Stimulated activated CD4-positive, alpha-beta T cell treated with anti-CD3 and anti-CD28 coated beads, Interleukin-4, amount 100 ng/mL, for 48 hours (primary cell): ENCODE measurements around the gene ADSS1.

Source experiments
- DNase-seq, 2 donors: peaks; one replicate each; pipeline ENCODE4 v3.0.0-alpha.2; 2020; ENCODE audit warnings: low read depth in 2 of 2

ADSS1 gene

DNA sequence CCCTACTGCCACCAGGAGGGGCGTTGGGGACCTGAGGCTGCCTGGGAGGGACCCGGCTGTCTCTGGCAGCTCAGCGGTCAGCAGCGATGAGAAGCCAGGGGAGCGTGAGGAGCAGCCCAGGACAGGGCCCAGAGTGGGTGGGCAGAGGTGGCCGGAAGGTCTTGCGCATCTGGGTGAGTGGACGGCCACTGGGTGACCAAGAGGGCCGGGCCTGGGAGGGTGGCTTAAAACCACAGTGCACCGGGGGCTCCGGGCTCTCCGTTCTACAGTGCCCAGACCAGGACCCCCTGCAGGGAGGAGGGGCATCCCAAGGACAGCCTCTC lies 24.6 kb upstream of the ADSS1 start:
- no peak for DNase-seq

DNA sequence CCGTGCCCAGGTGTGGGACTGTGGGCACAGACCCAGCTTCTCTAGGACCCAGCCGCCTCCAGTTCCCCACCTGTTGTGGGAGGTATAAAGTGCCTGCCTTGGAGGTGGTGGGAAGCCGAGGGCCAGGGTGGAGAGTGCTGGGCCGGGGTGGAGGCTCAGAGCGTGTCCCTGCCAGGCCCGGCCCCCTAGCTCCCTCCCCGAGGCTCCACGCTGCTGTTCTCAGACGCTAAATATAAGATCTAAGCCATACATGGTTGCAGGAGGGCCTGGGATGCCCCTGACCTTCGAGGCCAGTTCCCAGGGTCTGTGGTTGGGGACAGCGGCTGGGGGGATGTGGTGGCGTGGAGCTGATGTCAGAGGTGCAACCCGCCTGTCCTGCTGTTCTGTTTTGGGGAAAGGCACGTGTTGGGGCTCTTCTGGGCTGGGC lies 23.8 kb upstream of the ADSS1 start:
- DNase-seq = no peak

DNA sequence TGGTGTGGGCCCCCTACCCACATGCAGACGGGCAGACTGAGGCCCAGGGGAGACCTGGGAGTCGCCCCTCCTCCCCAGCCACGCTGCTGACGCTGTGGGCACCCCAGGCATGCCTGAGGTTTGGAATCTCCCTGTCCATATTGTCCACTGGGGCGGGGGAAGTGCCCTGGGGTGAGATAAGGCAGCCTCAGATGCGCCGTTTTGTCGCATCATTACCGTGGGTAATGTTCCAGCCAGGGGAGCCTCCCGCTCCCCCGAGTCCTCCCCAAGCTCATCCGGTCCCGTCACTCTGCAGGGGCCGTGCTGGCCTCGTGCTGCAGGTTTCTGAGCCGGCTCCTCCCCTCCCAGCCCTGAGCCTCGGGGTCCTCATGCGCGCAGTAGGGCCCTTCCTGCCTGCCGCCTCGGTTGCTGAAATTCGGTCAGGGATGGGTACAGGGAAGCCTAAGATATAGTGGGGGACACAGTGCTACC lies 23.2 kb upstream of the ADSS1 start:
- DNase-seq = no peak

DNA sequence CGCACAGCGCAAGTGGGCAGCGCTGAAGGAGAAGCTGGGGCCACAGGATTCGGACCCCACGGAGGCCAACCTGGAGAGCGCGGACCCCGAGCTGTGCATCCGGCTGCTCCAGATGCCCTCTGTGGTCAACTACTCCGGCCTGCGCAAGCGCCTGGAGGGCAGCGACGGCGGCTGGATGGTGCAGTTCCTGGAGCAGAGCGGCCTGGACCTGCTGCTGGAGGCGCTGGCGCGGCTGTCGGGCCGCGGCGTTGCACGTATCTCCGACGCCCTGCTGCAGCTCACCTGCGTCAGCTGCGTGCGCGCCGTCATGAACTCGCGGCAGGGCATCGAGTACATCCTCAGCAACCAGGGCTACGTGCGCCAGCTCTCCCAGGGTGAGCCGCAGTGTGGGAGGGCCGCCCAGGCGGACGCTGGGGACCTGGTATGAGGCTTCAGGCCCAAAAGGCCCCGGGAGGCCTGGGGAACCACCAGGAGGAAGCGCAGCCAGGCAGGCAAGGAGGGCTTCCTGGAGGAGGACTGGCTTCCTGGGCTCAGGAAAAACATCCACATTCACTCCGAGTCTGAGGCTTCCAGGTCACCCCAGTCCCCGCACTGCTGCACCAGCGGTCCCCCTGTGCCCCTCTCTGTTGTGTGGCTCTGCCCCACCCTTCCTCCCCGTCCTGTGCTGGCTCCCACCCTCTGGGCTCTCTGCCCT lies 22.5 kb upstream of the ADSS1 start:
- DNase-seq = no peak

DNA sequence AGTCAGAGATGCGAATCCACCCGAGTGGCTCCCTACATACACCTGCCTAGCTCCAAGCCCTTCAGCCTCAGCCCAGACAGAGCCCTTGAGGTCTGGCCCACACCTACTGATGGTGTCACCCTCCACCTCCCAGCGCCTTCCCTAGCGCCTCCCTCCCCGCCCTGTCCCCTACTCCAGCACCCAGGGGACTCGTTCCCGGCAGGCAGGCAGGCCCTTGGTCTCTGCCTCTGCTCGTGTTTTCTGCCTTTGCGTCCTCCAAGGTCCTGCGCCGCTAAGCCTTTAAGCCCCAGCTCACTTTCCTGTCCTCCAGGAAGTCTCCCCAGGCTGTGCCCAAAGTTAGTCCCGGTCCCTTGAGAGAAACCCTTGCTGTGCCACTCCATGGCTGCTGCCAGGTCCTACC lies 21.9 kb upstream of the ADSS1 start:
- DNase-seq = no peak

DNA sequence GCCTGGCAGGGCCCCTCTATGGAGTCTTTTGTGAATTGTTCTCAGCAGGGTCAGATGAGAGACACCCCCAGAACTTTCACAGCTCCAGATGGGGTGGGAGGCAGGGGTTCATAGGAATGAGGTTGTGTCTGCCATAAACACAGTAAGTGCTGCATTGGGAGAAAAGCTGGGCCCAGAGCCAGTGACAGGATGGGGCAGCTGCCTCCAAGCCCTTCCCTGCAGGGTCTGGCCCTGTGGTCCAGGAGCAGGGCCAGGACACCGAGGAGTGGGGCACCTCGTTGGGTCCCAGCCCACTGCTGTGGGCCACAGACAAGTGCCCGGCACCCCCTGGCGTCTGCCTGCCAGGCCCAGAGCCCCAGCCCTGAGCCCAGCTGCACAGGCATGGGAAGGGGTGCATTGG lies 21.4 kb upstream of the ADSS1 start:
- DNase-seq = no peak

DNA sequence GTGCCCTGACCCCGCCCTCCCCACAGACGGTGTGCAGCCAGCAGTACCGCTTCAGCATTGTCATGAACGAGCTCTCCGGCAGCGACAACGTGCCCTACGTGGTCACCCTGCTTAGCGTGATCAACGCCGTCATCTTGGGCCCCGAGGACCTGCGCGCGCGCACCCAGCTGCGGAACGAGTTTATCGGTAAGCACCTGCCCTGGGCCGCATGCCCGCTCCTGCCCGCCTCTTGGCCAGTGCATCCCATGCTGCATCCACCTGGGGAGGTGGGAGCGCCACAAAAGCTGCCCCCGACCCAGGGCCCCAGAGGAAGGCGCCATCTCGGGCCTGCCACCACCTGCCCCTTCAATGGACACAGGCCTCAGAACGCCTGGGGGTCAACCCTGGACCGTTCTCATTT lies 20.8 kb upstream of the ADSS1 start:
- DNase-seq = no peak

DNA sequence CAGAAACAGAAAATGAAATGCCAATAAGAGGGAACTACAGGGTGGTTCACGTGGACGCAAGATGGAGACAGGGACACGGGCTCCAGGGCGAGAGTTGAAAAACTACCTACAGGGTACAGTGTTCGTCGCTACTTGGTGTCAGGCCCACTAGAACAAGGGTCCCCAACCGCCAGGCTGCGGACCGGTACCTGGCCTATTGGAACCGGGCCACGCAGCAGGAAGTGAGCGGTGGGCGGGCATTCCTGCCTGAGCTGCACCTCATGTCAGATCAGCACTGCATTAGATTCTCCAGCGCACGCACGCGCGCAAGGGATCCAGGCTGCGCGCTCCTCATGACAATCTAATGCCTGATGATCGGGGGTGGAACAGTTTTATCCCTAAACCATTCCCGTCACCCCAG lies 19.8 kb upstream of the ADSS1 start:
- no peak for DNase-seq

DNA sequence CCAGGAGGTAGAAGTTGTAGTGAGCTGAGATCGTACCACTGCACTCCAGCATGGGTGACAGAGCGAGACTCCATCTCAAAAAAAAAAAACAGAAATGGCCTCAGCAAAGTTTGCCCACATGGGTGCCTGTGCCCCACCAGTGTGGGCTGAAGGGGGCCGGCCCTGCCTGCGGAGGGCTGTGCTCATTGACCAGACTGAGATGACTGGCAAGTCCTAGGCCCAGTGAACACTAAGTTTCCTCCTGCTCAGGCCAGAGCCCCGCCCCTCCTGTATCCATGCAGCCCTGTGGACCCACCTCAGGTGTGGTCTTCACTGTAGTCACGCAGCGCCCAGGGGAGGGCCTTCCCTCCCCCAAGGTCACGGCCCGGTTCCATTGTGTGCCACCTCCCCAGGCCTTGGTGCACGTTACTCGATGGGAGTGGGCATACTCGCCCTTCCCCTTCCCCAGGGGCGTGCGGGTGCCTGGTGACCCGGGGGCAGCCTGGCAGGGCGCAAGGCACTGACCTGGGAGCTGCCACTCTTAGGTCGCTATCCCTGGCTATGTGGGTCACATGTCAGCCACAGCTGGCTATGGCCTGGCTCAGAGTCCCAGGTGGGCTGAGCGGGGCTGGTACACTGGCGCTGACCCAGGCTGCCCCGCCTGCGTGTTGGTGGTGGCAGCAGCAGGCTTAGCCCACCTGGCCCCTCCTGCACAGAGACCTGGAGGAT lies 18.5 kb upstream of the ADSS1 start:
- DNase-seq = no peak

DNA sequence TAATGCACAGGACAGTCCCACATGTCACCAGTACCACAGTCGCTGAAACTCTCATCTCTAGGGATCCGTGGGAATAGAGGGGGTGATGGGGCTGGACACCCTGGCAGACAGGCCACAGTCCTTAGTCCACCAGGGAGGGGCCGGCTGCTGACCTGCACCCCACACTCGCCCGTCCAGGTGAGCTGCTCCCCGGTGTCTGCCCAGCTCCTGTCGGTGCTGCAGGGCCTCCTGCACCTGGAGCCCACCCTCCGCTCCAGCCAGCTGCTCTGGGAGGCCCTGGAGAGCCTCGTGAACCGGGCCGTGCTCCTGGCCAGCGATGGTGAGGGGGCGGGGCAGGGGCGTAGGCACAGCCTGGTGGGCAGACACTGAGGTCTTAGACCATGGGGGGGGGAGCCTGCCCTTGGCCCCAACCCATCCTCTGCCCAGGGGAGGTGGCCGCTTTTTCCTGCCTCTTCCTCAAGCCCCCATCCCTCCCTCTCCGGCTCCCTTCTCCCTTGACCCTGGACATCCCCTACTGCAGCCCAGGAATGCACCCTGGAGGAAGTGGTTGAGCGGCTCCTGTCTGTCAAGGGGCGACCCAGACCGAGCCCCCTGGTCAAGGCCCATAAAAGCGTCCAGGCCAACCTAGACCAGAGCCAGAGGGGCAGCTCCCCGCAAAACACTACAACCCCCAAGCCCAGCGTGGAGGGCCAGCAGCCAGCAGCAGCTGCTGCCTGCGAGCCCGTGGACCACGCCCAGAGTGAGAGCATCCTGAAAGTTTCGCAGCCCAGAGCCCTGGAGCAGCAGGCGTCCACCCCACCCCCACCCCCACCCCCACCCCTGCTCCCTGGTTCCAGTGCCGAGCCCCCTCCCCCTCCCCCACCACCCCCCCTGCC lies 17.1 kb upstream of the ADSS1 start:
- DNase-seq = no peak

DNA sequence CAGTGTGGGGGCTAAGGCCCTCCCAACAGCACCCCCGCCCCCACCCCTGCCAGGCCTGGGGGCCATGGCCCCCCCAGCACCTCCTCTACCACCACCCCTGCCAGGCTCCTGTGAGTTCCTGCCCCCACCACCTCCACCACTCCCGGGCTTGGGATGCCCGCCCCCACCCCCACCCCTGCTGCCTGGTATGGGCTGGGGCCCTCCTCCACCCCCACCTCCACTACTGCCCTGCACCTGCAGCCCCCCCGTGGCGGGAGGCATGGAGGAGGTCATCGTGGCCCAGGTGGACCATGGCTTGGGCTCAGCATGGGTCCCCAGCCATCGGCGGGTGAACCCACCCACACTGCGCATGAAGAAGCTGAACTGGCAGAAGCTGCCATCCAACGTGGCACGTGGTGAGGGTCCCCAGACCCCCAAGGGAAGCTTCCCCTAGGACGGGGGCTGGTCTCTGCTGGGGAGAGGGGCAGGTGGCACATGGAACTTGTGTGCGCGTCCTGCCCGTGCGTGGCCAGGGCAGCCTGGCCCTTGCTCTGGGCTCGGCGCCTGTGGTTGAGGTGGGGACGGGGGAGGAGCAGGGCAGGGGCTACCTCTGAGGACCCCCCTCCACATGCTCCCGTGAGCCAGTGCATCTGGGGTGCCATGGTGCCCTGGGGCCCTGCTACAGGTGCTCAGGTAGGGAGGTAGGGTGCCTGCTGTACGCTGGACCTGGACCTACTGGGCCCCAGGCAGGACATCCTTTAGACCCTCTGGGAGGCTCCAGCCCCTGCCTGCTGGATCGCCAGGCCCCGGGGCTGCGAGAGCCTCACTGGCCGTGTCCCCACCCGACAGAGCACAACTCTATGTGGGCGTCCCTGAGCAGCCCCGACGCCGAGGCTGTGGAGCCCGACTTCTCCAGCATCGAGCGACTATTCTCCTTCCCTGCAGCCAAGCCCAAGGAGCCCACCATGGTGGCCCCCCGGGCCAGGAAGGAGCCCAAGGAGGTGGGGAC lies 16.1 kb upstream of the ADSS1 start:
- no peak for DNase-seq

DNA sequence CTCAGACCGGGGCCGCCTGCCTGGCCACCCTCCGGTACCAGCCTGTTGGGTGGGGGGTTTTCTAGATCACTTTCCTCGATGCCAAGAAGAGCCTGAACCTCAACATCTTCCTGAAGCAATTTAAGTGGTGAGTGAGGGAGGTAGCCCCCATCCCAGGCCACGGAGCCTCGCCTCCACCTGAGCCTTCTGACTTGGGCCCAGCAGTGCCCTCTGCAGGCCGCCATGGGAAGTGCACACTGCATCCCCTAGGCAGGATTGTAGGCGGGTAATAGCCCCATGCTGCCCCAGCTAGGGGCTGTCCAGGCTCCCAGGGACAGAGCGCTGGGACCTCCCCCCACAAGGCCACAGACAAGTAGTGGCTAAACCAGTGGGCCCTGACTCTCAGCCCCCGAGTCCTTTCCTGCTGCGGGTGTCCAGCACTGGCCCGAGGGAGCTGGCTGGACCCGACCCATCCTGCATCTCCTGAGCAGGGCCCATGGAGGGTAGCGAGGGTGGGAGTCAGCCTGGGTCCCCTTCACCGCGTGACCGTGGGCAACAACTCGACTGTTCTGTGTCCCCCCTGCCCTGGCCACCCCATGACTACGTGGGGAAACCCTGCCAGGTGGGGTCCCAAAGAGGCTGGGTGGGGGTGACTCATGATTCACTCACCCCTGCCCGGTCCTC lies 15.3 kb upstream of the ADSS1 start:
- peak; percentile 64 to 66 for DNase-seq

DNA sequence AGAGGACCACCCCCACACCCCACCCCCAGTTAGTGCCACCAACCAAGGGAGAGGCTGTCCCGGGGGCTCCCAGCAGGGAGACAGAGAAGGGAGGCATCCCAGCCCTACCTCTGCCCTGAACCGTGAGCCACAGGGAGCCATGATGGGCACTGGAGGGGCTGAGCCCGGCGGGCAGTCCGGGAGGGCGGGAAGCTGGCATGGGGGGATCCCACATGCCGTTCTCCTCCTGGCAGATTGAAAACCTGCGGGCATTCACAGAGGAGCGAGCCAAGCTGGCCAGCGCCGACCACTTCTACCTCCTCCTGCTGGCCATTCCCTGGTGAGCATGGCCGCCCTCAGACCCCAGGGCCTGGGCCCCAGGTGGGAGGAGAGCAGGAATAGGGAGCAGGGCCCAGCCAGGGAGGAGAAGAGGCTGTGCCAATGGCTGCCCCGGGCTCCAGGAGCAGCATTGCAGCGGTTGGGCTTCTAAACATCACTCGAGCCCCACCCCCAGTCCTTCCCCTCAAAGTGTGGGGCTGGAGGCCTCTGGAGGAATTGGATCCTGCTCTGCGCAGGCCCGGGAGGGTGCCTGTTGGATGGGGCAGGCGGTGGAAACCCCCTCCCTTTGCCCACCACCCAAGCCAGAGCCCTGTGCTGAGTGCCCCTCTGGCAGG lies 14.5 kb upstream of the ADSS1 start:
- no peak for DNase-seq

DNA sequence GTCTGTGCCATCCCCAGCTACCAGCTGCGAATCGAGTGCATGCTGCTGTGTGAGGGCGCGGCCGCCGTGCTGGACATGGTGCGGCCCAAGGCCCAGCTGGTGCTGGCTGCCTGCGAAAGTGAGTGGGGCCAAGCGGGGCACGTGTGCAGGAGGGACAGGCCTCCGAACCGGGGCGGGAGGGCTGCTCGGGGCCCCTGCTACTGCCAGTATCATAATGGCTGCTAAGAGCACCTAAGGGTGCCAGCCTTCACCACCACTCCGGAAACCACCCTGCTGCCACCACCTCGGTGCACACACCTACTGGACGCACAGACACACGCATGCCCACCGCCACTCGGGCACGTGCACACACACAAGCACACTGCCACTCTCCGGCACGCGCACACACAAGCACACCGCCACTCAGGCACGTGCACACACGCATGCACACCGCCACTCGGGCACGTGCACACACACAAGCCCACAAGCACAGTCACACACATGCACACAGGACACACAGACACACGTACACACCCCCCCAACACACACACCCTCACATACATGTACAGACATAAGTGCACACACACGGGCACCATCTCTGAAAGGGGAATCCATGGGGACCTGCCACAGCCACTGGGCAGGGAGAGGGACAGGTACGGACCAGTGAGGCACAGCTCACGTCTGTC lies 13.8 kb upstream of the ADSS1 start:
- no peak for DNase-seq

DNA sequence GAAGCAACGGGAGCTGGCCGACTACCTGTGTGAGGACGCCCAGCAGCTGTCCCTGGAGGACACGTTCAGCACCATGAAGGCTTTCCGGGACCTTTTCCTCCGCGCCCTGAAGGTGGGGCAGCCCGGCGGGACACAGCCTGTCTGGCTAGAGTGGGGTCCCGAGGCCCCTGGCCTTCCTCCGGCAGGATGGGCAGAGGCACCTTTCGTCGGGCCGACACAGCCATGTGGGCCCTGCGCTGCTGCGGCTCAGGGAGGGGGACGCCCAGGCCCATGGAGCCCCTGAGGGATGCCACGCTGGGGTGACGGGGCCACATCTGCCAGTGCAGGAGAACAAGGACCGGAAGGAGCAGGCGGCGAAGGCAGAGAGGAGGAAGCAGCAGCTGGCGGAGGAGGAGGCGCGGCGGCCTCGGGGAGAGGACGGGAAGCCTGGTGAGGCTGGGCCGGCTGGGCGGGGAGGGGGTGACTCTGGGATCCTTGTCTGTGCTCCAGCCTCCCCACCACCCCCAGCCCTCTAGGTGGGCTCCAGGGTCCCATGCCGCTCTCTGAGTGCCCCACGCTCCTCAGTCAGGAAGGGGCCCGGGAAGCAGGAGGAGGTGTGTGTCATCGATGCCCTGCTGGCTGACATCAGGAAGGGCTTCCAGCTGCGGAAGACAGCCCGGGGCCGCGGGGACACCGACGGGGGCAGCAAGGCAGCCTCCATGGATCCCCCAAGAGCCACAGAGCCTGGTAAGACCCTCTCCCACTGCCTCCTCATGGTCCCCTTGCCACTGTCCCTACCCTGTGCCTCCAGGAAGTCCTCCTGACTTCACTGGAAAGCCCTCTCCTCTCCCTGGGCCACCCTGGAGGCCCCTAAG lies 10.9 kb upstream of the ADSS1 start:
- DNase-seq = no peak

DNA sequence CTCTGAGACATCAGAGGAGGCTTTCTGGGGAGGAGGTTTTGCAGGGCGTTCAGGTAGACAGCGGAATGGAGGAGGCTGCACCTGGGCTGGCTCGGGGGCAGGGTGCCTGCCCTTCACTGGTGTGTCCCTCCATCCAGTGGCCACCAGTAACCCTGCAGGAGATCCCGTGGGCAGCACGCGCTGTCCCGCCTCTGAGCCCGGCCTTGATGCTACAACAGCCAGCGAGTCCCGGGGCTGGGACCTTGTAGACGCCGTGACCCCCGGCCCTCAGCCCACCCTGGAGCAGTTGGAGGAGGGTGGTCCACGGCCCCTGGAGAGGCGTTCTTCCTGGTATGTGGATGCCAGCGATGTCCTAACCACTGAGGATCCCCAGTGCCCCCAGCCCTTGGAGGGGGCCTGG lies 10.0 kb upstream of the ADSS1 start:
- no peak for DNase-seq

DNA sequence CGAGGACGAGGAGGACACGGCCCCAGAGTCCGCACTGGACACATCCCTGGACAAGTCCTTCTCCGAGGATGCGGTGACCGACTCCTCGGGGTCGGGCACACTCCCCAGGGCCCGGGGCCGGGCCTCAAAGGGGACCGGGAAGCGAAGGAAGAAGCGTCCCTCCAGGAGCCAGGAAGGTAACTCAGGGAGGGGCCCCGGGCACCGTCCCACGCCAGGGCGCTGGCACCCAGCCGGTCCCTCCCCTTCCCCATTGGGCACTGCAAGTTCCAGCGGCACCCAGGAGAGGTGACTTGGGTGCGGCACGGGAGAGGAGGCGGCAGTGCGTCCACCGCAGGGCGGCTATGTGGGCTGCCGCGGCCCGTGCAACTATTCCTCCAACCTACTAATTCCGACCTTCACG lies 9.3 kb upstream of the ADSS1 start:
- DNase-seq = no peak

DNA sequence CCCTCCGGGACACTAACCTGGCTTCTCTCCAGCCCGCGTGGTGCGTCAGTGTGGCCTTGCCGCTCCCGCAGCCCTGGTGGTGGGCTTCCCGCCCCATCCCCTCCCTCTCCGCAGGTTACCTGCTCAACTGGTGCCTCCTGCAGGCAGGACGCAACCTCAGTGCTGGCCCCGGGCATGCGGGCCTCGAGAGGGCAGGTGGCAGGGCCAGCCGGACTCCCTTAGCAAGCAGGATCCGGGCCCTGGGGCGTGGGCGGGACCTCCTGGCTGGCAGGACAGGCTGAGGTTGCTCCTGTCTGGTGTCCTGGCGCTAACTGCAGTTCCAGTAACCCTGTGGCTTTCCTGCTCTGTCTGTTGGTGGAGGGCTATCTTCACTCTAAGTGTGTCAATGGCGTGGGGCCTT lies 8.6 kb upstream of the ADSS1 start:
- DNase-seq = no peak

DNA sequence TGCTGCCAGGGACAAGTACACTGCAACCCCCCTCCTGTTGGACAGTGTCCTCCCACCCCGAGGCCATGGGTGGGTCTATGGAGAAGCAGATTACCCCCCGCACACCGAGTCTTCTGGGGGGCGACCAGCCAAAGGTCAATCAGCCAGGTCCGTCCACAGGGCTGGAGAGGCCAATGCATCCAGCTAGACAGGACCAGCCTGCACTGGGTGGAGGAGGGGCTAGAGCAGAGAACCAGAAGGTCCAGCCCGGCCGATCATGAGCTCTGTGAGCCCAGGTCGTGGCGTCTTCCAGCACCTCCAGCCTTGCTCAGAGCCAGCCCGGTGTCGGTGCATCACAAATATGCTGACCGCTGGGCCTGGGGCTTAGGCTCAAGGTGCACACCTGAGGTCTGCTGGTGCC lies 8.2 kb upstream of the ADSS1 start:
- no peak for DNase-seq
